ENCODE data around the gene LMF1.

The LMF1 gene

DNA sequence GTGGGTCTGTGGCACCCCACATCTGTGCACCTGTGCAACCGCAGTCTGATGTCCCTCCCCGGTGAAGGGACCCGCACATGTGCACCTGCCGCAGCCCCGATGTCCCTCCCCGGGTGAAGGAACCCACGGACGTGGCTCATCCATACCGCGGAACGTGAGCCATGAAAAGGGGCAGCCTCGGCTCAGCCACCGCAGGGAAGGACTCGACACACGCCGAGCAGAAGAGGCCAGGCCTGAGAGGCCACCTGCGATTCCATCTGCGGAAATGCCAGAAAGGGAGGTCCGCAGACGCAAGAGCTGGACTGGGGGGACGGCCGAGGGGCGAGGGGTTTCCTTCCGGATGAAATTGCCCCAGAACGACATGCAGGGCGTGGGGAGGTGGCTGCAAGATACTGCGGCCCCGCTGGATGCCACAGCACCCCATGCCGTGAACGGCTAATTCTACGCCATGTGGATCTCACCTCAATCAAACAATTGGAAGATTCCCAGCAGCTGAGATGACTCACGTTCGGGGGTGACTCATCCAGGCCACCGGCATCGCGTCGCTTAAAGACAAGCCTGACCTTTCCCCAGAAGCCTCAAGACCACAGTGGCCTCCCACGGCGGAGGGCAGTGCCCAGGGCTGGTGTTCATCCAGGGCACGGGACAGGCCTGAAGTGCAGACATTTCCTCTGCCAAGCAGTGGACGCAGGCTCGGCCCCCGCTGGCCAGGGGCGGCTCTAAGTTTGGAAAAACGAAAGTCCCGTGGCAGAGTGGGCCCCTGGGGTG is 31.8 kb upstream of the LMF1 start:
- peak; percentile 75 to 80 for DNase-seq (ENCODE audit: low read depth in 2 of 2)

DNA sequence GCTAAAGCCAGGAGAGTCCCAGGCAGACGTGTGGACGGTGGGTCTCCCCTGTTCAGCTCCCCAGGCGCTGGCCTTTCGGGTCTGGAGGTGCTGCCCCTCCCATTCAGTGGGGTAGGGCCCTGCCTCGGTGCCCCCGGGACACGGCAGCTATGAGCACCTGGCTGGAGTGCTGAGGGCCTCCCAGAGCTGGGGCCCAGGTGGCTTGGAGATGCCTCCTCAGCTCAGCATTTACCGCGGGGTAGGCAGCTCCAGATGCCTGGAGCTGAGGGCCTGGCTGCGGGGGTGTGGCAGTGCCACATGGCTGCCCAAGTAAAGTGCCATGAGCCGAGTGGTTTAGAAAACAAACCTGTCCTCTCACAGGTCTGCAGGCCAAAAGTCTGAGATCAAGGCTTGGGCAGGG is 30.3 kb upstream of the LMF1 start:
- DNase-seq (ENCODE audit: low read depth in 2 of 2) = no peak

DNA sequence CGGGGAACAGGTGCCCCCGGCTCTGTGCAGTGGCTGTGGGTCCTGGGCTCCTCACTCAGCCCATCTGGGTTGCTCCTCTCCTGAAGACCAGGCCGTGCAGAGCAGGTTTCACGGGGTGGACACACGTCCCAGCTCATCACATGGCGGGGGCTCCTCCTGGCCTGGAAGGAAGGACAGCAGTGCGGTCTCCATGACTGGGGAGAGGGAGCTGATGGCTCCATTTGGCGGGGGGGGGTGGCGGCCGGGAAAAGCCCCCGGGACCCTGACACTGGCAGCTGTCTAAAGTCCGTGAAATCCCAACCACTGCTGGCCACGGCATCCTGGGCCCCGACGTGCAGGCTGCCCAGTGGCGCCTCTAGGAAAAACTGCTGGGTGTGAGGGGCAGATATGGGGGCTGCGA is 29.8 kb upstream of the LMF1 start:
- no peak for DNase-seq (ENCODE audit: low read depth in 2 of 2)

DNA sequence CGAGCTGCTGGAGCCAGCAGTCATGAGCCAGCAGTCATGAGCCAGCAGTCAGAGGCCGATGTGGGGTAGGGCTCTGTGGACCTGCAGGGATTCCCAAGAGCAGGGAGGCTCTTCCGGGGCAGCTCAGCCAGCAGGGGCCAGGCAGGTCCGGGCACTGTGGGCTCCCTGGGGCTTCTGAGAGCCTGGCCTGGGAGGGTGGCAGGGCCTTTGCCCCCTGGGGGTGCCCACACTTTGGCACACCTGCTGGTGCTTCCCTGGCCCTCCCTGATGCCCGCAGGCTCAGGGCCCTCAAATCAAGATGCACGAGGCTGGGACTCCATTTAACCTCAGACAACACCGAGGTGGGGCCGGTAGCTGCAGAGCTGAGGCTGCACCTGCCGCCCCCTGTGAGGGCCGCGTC is 28.9 kb upstream of the LMF1 start:
- no peak for DNase-seq (ENCODE audit: low read depth in 2 of 2)

DNA sequence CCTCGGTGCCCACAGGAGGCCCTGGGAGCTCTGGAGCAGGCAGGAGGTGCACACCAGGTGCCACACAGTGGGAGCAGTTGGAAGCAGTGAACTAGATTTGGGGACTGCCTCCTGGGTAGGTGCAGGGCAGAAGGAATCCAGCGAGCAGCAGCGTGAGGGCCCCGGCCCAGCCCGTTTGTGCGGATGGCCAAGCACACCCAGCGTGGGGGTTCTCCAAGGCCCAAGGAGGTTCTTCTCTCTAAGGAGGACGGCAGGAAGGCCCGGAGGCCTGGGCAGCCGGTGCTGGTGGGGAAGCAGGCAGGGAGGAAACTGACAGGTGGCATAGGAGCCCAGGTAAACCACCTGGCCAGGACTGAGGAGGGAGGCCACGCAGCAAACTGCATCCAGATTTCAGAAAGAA is 27.8 kb upstream of the LMF1 start:
- DNase-seq (ENCODE audit: low read depth in 2 of 2) = no peak

DNA sequence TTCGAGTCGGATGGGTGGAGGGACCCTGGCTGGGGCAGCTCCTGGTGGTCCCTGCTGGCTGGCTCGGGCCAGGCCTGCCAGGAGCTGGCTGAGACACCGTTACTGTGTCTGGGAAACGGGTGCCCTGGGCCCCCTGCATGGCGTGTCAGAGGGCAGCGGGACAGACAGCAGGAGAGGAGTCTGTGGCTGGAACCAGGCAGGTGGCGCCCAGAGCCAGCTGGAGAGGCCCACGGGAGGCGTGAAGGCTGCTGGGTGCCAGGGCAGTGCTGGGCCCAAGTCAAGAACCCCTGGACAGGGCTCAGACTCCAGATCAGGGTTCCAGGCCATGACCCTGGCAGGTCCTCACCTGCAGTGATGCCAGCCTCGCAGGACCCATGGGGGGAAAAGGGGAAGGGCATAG is 27.4 kb upstream of the LMF1 start:
- no peak for DNase-seq (ENCODE audit: low read depth in 2 of 2)

DNA sequence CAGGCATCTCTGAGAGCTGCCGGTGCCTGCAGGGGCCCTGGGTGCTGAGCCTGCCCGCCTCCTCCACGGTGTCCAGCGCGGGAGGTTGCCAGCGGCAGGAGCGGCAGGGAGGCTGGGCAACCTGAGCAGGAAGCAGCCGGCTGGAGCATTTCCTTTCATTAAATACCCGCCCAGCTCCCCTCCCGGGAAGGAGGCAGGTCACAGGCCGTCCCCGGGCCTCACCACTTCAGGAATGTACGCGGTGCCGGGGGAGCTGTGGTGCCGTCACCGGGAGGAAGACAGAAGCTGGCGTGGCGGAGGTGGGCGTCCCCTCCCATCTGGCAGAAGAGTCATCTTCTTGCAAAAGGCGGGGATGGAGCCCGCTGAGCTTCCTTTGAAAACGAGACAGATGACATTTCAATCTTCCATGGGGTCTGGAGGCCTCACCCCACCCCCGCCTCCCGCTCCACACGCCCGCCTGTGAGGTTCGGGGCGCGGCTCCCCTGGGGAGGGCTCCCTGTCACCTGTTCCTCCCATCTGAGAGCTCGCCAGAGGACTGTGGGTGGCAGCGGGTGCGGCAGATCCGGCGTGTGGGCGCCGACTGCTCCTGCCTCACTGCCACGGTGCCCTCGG is 26.8 kb upstream of the LMF1 start:
- DNase-seq (ENCODE audit: low read depth in 2 of 2) = peak; percentile 75 to 84

DNA sequence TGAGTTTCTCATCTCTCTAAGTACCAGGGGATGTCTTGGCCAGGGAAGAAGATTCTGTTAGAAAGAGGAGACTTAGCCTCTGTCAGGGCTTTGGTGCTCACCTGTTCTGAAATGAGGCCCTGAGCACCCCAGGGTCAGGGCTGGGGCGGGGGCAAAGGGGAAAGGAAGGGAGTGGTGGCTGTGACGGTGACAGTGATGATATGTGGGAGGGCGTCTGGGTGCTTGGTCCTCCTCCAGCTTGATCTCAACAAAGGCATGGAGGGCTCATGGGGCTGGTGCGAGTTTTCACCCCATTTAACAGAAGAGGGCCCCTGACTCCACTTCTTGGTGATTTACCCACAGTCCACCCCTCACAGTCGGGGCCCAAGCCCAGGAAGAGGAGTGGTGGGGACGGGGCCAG is 25.9 kb upstream of the LMF1 start:
- DNase-seq (ENCODE audit: low read depth in 2 of 2) = no peak

DNA sequence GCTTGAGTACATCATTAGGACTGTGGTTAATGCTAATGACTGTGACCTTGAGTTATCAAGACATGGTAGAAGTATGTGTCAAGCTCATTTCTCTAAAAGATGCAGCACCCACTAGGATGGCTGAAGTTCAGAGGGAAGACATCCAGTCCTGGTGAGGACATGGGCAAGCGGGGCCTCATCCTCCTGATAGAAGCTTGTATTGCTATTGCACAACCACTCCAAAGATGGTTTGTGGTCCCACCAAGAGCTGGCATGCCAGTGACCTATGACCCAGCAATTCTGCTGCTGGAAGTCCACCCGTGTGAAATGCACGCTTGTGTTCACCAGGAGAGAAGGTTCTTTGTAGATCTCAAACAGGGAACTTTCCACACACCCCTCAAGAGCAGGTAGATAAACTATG is 25.0 kb upstream of the LMF1 start:
- no peak for DNase-seq (ENCODE audit: low read depth in 2 of 2)

DNA sequence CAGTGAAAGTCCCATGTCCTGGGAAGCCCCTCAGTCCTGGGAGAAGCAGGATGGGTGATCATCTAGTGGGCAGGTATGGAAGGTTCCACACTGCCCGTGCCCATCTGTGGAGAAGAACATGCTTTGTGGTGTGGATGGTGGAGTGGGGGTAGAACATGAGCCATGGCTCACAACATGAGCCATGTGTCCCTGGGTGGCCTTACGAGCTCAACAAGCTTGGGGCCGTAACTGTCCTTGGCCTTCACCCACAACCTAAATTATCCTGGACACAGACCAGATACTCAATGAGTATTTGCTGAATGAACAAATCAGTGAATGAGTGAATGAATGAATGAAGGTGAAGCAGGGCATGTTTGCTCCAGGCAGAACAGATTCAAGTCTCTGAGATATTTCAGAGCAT is 24.3 kb upstream of the LMF1 start:
- no peak for DNase-seq (ENCODE audit: low read depth in 2 of 2)

DNA sequence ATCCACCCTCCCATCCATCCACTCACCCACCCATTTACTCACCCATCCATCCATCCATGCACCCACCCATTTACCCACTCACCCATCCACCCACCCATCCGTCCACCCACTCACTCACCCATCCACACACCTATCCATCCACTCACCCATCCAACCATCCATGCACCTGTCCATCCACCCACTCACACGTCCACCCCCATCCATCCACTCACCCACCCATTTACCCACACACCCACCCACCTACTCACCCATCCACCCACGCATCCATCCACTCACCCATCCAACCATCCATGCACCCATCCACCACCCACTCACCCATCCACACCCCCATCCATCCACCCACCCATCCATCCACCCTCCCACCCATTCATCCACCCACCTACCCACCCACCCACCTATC is 22.9 kb upstream of the LMF1 start:
- DNase-seq (ENCODE audit: low read depth in 2 of 2) = no peak

DNA sequence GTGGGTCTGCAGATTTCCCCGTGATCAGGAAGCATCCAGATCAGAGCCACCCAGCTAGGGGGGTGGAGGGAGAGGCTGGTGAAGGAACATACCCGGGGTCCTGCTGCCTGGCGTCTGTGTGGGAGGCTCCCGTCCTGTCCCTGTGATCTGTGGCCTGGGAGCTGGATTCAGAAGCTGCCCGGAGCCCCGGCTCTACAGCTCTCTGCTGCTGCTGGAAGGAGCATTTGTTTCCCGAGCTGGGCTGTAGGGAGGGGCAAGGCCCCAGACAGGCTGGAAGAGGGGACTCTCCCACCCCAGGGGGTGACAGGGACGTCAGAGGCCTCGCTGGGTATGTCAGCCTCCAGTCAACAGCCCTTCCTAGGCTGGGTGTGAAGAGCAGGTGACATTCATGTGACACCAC is 21.0 kb upstream of the LMF1 start:
- DNase-seq (ENCODE audit: low read depth in 2 of 2) = no peak

DNA sequence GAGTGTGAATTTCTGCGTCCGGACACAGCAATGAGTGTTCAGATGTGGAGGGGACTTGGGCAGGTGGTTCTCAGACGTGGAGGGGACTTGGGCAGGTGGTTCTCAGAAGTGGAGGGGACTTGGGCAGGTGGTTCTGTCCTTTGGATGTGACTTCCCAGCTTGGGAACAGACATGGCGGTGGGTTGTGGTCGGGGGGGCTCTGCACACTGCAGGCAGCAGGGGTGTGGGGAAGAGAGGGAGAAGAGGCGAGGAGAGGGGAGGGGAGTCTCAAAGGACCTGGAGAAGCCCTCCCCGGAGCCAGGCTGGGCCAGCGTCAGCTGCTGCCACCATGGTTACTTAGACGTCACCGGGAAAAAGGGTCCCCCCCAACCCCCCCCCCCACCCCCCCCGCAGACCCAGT is 20.6 kb upstream of the LMF1 start:
- DNase-seq (ENCODE audit: low read depth in 2 of 2) = no peak

DNA sequence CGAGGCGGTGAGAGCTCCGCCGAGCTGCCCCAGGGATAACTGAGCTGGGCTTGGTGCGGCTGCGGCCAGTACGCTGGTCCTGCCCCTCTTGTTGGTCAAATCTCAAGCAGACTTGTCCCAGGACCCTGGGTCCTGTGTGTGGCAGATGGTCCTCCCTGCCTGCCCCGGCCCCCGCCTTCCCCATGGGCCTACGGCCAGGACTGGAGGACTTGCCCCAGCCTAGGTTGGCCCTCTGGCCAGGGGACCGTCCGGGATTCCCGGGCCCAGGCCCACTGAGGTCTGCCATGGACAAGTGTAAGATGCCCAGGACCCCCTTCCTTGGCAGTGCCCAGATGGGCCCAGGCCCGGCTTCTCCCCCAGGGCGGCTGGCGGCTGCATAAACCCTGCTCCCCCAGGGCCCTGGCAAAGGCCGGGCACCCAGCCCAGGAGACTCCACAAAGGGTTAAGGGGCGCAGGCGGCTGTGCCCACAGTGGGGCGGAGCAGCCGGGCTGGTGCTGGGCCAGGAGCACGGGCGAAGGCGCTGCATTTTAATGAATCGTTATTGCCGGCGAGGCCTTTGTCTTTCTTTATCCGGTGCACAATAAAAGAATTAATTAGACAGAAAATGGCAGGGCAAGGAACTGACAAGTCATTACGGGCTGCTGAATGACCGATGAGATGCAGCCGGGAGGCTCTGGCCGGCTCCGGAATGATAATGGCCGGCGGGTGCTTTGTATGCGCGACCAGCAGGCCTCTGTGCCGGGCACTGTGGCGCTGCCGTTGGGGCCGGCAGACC is 19.9 kb upstream of the LMF1 start:
- DNase-seq (ENCODE audit: low read depth in 2 of 2) = no peak

DNA sequence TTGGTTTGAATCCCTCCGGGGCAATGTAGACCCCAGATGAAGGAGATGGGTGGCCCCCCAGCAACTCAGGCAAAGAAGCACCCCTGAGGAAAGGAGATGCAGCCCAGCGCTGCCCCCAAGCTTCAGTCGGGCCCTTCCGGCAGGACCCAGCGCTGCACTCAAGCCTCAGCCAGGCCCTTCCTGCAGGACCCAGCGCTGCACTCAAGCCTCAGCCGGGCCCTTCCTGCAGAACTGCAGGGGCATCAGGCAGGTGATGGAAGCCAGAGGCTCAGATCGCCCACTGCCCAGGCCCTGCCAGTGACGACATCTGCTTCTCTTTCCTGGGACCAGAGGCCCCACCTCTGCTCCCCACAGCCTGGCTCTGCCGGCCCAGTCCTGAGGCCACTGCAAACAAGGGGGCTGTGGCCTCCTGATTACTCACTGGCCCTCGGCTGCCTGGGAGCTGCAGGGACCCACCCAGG is 18.6 kb upstream of the LMF1 start:
- no peak for DNase-seq (ENCODE audit: low read depth in 2 of 2)

DNA sequence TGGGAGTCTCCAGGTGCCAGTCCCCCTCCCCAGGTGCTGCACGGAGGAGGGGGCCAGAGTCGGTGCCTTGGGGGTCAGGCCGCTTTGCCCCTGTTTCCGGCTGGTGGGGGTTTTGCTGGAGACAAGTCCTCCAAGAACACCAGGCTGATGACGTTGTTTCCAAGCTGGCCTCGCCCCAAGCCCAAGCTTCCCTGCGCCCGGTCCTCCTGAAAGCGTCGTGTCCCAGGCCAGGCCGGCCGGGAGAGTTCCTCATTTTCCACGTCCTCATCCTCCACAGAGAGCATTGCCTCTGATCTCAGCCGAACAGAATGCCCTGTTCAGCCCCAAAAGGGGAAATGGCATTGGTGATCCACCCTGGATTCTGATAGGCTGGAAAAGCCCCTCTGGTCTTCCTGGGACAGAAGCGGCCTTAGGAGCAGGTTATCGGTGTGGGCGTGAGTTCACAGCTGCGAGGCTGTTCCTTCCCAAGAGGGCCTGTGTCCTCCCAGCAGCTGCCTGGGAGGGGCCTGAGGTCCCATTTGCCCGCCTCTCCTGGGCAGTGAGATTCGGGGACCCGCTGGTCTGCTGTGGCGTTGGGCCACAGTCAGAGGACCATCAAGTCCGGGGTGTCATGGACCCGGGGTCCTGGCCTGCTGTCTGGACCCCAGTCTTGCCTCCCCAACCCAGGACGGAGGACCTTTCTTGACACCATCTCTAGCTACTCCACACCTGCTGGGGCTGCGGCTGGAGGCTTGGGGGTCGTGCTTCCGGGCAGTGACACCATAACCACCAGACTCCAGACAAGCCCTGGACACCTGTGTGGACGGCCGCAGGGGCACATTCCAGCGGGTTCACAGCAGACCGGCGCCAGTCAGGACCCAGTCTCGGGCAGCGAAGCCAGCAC is 17.9 kb upstream of the LMF1 start:
- DNase-seq (ENCODE audit: low read depth in 2 of 2) = no peak

DNA sequence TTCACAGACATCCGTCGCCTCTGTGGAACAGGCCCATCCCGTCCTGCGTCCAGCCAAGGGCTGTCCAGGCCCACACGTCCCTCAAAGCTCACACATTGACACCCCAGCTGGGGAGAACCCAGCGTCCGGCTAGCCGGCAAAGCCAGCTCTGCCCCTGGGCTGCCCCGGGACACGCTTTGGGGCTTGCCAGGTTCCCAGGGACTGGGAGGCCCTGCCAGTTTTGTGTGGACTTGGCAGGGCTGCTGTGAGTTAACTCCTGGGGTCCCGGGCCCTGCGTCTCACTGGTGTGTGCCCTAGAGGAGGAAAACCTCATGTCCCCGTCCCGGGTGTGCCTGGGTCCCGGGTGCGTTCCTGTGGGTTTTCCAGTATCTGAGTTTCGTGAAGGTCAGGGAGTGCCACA is 17.1 kb upstream of the LMF1 start:
- DNase-seq (ENCODE audit: low read depth in 2 of 2) = no peak

DNA sequence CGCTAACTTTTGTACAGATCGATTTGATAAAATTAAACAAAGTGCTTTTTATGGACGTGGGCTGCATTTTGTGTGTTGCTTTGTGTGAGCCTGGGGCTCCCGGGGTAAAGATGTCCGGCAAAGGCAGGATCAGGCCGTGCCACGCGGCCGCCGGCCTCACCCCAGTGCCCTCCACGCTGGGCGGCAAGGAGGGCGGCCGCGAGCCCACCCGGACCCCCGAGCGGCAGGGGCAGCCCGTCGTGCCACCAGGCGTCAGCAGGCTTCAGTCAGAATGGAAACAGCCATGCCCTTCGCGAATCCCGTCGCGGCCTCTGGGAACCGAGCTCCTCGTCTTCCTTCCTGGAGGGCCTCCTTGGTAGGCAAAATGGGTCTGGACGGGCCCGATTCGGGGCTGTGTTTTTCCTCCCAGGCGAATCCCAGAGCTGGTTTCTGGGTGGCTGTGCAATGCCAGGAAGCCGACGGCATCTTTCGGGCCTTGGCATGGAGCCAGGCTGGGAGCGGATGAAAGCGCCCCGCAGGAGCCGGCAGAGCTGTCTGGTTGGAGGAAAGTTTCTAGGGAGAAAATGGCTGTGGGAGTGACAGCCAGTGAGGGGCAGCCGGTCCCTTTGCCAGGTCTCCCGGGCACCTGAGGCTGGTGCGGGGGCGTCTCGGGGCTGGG is 16.3 kb upstream of the LMF1 start:
- DNase-seq (ENCODE audit: low read depth in 2 of 2) = no peak

DNA sequence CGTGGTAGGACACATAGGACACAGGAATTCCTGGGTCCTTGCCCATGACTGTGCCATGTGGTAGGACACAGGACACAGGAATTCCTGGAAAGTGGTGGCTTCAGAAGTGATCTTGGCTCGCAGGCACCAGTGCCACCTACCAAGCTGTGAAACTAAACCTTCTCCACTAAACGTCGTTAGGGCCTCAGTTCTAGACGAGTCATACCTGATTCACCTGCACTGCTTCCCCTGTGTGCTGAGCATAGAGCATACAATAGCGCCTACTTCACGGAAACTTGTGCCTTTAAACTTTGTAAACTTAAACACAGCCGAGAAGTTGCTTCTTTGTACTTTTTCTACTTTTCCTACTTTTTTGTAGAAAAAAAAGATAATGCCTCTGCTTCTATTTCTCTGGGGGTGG is 15.6 kb upstream of the LMF1 start:
- no peak for DNase-seq (ENCODE audit: low read depth in 2 of 2)

DNA sequence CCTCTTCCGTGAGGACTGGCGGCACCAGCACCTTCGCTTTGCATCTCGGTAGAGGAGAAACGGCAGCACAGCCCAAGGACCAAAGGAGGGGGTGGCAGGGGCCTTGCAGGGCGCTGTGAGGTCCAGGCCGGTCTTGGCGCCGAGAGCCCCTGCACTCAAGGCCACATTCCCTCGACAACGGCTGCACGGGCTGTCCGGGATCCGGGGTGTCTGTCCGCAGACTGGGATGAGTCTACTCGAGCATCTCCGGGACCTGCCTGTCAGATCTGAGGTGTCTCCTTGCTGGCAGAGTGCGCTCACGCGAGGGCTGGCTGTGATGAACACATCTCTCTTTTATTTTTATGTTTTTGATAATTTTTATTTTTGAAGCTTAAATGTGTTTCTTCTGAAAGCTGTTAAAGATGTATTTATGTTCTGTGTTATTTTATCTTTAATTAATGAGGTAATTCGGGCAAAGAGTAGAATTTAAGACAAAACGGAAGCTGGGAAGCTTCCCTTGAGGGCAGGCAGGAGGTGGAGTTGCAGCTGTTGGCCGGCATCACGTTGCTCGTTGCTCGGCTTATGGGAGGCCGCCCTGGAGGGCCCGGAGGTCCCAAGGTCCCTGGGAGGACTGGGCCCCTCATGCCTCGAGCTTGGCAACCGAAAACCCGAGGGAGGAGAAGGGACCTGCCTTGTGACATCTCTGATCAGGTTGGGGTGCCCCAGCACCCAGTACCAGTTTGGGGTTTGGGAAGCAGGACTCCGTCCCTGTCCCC is 15.0 kb upstream of the LMF1 start:
- no peak for DNase-seq (ENCODE audit: low read depth in 2 of 2)

Measured in stimulated activated CD8-positive, alpha-beta memory T cell treated with anti-CD3 and anti-CD28 coated beads, Interleukin-7, amount 100 ng/mL, for 4 hours (primary cell).